Neutrophil (primary cell): Measurements from ENCODE around the gene LCE6A.

ENCODE experiments used
- H3K27ac ChIP-seq: fragments of 200-600 bp; sonication (generic); 2 replicates; pipeline ENCODE4 v1.5.1; 2016; ENCODE audit warnings: mild to moderate bottlenecking, moderate library complexity
- H3K27me3 ChIP-seq: fragments of 200-600 bp; sonication (generic); 2 replicates; pipeline ENCODE4 v1.6.0; 2016; ENCODE audit warnings: mild to moderate bottlenecking
- H3K36me3 ChIP-seq: fragments of 200-600 bp; sonication (generic); 2 replicates; pipeline ENCODE4 v1.5.1; 2017
- H3K4me1 ChIP-seq, 2 experiments: fragments of 200-600 bp in 1 of 2; sonication (generic) in 1 of 2; 1 replicate in 1 of 2; 2 replicates in 1 of 2; pipeline versions ENCODE4 v1.5.1 to v1.6.1; 2013 to 2016; ENCODE audit warnings: low read depth in 1 of 2, low read length in 1 of 2, mild to moderate bottlenecking in 1 of 2, moderate library complexity in 1 of 2; ENCODE audit not compliant: control insufficient read depth in 1 of 2, insufficient read depth in 1 of 2
- H3K4me3 ChIP-seq, 2 experiments: fragments of 200-600 bp in 1 of 2; sonication (generic) in 1 of 2; 1 replicate in 1 of 2; 2 replicates in 1 of 2; pipeline ENCODE4 v1.5.1; 2013 to 2016; ENCODE audit warnings: low read depth in 1 of 2, low read length in 1 of 2, mild to moderate bottlenecking in 1 of 2, moderate library complexity in 1 of 2
- H3K9me3 ChIP-seq: fragments of 200-600 bp; sonication (generic); 2 replicates; pipeline ENCODE4 v1.5.1; 2016
- TF ChIP-seq, protein P1 (sequence below): fragments of 200-600 bp; sonication (generic); IDR thresholded peaks from 2 replicates; pipeline ENCODE4 v1.5.1; 2016; ENCODE audit warnings: antibody characterized with exemption

The LCE6A gene

DNA sequence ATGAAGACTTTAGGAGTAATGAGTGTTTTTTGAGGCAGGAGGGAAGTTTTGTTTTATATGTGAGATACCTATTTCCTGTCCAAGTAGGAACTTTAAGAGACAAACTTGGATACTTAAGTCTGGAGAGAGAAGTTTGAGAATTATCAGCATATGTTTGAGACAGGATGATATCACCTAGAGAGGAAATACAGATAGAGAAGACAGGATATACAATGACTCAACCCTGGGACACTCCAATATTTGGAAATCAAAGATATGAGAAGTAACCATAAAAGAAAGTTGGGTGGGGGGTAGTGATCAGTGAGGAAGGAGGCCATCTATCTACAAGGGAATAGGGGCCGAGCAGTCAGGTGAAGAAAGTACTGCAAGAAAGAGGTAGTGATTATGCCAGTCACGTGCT is 23.7 kb downstream of the LCE6A start:
- no peaks in the 10 kb centered on the region for H3K9me3 ChIP-seq
- H3K36me3 ChIP-seq, result no peaks in the 10 kb centered on the region
- TF ChIP-seq, protein P1, sequence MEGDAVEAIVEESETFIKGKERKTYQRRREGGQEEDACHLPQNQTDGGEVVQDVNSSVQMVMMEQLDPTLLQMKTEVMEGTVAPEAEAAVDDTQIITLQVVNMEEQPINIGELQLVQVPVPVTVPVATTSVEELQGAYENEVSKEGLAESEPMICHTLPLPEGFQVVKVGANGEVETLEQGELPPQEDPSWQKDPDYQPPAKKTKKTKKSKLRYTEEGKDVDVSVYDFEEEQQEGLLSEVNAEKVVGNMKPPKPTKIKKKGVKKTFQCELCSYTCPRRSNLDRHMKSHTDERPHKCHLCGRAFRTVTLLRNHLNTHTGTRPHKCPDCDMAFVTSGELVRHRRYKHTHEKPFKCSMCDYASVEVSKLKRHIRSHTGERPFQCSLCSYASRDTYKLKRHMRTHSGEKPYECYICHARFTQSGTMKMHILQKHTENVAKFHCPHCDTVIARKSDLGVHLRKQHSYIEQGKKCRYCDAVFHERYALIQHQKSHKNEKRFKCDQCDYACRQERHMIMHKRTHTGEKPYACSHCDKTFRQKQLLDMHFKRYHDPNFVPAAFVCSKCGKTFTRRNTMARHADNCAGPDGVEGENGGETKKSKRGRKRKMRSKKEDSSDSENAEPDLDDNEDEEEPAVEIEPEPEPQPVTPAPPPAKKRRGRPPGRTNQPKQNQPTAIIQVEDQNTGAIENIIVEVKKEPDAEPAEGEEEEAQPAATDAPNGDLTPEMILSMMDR, result no peak
- no peak overlapping the region for H3K27ac ChIP-seq
- peaks cover 40% of the 10 kb centered on the region for H3K27me3 ChIP-seq
- H3K4me3 ChIP-seq, result no peak overlapping the region
- no peaks in the 10 kb centered on the region for H3K4me1 ChIP-seq

DNA sequence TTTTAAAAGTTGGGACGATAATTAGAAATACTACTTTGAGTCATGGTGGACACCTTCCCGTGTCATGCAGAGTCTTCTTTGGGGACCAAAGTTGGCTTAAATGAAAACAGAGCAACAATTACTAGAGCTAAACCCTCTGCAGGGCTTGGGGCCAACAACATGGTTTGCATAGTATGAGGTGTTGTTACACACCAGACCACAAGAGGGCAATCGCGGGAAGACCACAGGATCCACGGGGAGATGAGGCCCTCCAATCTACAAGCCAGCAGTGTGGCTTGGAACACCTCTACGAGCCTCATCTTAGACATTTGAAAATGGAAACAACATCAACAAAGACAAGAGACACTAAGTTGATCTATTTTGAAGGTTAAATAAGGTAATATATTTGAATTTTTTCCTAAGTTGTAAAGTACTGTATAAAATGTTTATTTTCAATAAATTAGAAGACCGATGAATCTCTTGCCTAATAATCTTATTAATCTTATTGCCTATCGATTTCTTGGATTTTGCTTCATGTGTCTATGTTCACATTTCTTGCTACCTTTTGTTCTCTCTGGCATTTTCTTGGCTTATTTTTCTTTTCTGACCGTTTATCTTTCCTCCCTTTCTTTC is 27.3 kb downstream of the LCE6A start:
- no peak overlapping the region for H3K4me3 ChIP-seq
- peaks cover 27% of the 10 kb centered on the region for H3K27me3 ChIP-seq
- TF ChIP-seq, protein P1, result peak; percentile 31
- no peaks in the 10 kb centered on the region for H3K9me3 ChIP-seq
- H3K4me1 ChIP-seq, result no peaks in the 10 kb centered on the region
- H3K27ac ChIP-seq, result no peak overlapping the region
- H3K36me3 ChIP-seq, result no peaks in the 10 kb centered on the region

DNA sequence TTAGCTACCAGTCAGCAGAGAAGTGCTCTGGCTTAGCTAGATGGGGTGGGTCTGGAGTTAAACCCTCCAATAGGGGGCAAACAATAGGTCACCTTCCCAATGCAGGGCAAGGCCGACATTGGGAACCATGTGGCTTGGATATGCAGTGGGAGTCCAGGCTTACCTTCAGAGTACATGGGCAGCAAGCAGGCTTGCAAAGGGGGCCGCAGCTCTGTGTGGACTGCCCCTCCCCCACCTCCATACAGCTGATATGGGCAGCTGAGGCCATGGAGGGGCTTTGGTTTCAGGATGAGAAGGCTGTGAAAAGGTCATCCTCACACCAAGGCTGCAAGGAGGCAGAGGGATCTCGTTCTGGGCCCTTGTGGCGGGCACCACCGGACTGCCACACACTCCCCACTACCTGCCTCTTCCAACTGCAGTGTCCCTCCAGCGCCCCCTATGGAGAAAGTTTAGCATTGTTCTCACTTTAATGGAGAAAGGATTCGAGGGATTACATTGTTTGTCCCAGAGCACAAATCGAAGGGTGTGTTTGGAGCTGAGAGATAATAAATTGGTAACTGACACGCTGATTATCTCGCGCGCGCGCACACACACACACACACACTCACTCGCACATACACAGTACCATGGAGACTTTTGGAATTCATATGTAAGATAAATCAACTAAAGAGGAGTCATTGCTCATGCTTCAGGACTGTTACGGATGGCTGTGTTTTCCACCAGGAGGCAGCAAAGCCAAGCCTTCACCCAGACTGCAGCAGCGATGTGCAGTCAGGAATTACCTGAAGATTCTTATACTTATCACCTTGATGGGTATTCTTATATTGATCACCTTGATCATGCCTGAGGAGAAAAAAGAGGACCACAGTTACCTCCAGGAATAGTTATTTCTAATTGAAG is 28.4 kb downstream of the LCE6A start:
- Histone ChIP-seq H3K9me3 (no peaks in the 10 kb centered on the region), H3K36me3 (no peaks in the 10 kb centered on the region), H3K4me3 (no peak overlapping the region), H3K27me3 (peaks cover 39% of the 10 kb centered on the region), H3K27ac (no peak overlapping the region), H3K4me1 (no peaks in the 10 kb centered on the region)
- TF ChIP-seq, protein P1, result no peak

DNA sequence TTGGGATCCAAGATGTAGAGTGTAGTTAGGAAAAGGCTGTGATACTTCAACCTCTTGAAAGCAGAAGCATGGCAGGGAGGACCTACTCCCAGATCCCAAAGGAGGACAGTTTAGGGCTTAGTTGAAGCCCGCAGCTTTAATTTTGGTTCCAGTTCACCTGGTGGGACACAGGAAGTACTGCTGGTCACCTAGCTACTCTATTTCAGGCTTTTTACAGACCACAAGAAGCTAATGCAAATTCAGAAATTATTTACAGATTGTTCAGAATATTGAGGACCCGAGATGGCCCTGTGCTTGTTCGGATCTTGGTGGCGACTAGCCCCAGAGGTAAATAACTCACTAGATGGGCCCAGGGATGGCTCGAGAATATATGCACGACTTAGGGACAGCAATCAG is 29.1 kb downstream of the LCE6A start:
- TF ChIP-seq, protein P1, result no peak
- peaks cover 43% of the 10 kb centered on the region for H3K27me3 ChIP-seq
- no peaks in the 10 kb centered on the region for H3K4me1 ChIP-seq
- H3K4me3 ChIP-seq, result no peak overlapping the region
- no peak overlapping the region for H3K27ac ChIP-seq
- no peaks in the 10 kb centered on the region for H3K36me3 ChIP-seq
- H3K9me3 ChIP-seq, result no peaks in the 10 kb centered on the region

DNA sequence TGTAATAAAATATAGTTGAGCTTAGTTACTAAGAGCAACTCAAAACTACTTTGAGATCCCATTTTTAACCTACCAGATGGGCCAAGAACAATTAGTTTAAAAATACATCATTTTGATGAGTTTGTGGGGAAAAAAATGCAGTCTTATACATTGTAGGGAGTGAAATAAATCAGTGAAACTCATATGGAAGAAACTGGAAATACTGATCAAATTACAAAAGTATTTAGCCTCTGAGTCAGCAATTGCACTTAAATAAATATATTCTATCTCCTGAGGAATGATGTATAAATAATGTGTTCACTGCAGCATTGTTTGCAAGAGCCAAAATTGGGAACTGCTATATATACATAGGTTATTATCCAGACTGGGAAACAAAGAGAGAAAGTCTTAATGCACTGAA is 30.8 kb downstream of the LCE6A start:
- no peaks in the 10 kb centered on the region for H3K9me3 ChIP-seq
- H3K36me3 ChIP-seq, result no peaks in the 10 kb centered on the region
- H3K27me3 ChIP-seq, result peaks cover 39% of the 10 kb centered on the region
- H3K4me1 ChIP-seq, result no peaks in the 10 kb centered on the region
- H3K27ac ChIP-seq, result no peak overlapping the region
- H3K4me3 ChIP-seq, result no peak overlapping the region
- TF ChIP-seq, protein P1, result no peak
